ENCODE data around the gene KRTAP23-1. TPM values are rescaled to one million over a fixed set of nuclear protein-coding genes. Genes with fewer than 3 reads are reported as not detected.

The KRTAP23-1 gene
- not detected for polyA plus RNA-seq (ENCODE audit: insufficient read length in 4 of 4)

- DNase-seq (ENCODE audit: low read depth in 4 of 4, low spot score in 3 of 4): no peak
Observed at GRCh38 chr21:30348506-30348905, at the start of gene KRTAP23-1. Gene KRTAP23-1 (minus strand): TSS chr21:30348606. CDS start chr21:30348606, 0 bp downstream.

- DNase-seq (ENCODE audit: low read depth in 4 of 4, low spot score in 3 of 4): no peak
Observed at GRCh38 chr21:30395731-30396130, 47.3 kb upstream of the KRTAP23-1 start, which contains the start of gene KRTAP13-1. Gene KRTAP13-1 (plus strand): TSS chr21:30396031. CDS start chr21:30396087, 56 bp downstream.

GRCh38 chr21:30391492-30392025 is 43.2 kb upstream of the KRTAP23-1 start:
- no peak for DNase-seq (ENCODE audit: low read depth in 4 of 4, low spot score in 3 of 4)

- DNase-seq (ENCODE audit: low read depth in 4 of 4, low spot score in 3 of 4): no peak
Observed at GRCh38 chr21:30382201-30382600, 33.8 kb upstream of the KRTAP23-1 start.

GRCh38 chr21:30372139-30372770 is 23.8 kb upstream of the KRTAP23-1 start, which contains the start of gene KRTAP13-2:
Gene KRTAP13-2 (minus strand): TSS chr21:30372271. CDS start chr21:30372213, 58 bp downstream.
- no peak for DNase-seq (ENCODE audit: low read depth in 4 of 4, low spot score in 3 of 4)

- no peak for DNase-seq (ENCODE audit: low read depth in 4 of 4, low spot score in 3 of 4)
Observed at GRCh38 chr21:30355906-30356305, 7.5 kb upstream of the KRTAP23-1 start.

GRCh38 chr21:30354308-30355005 is 6.1 kb upstream of the KRTAP23-1 start:
- DNase-seq (ENCODE audit: low read depth in 4 of 4, low spot score in 3 of 4): no peak

- DNase-seq (ENCODE audit: low read depth in 4 of 4, low spot score in 3 of 4): no peak
Observed at GRCh38 chr21:30351534-30351933, 3.1 kb upstream of the KRTAP23-1 start.

GRCh38 chr21:30349572-30349971 is 1.2 kb upstream of the KRTAP23-1 start:
- no peak for DNase-seq (ENCODE audit: low read depth in 4 of 4, low spot score in 3 of 4)

- DNase-seq (ENCODE audit: low read depth in 4 of 4, low spot score in 3 of 4): no peak
Observed at GRCh38 chr21:30345014-30345413, 3.4 kb downstream of the KRTAP23-1 start.

GRCh38 chr21:30340714-30341573 is 7.5 kb downstream of the KRTAP23-1 start:
- DNase-seq (ENCODE audit: low read depth in 4 of 4, low spot score in 3 of 4): peak; percentile 12 to 27 (median 15)

GRCh38 chr21:30338717-30339116 is 9.7 kb downstream of the KRTAP23-1 start:
- no peak for DNase-seq (ENCODE audit: low read depth in 4 of 4, low spot score in 3 of 4)

GRCh38 chr21:30337772-30338171 is 10.6 kb downstream of the KRTAP23-1 start:
- no peak for DNase-seq (ENCODE audit: low read depth in 4 of 4, low spot score in 3 of 4)

GRCh38 chr21:30337276-30337744 is 11.1 kb downstream of the KRTAP23-1 start, which contains the start of gene KRTAP27-1:
Gene KRTAP27-1 (minus strand): TSS chr21:30337694. CDS start chr21:30337668, 26 bp downstream.
- DNase-seq (ENCODE audit: low read depth in 4 of 4, low spot score in 3 of 4): no peak

- no peak for DNase-seq (ENCODE audit: low read depth in 4 of 4, low spot score in 3 of 4)
Observed at GRCh38 chr21:30336596-30336995, 11.8 kb downstream of the KRTAP23-1 start.

- DNase-seq (ENCODE audit: low read depth in 4 of 4, low spot score in 3 of 4): no peak
Observed at GRCh38 chr21:30333736-30334135, 14.7 kb downstream of the KRTAP23-1 start.

- no peak for DNase-seq (ENCODE audit: low read depth in 4 of 4, low spot score in 3 of 4)
Observed at GRCh38 chr21:30332681-30333080, 15.7 kb downstream of the KRTAP23-1 start.

GRCh38 chr21:30329203-30329875 is 19.1 kb downstream of the KRTAP23-1 start:
- no peak for DNase-seq (ENCODE audit: low read depth in 4 of 4, low spot score in 3 of 4)

- DNase-seq (ENCODE audit: low read depth in 4 of 4, low spot score in 3 of 4): no peak
Observed at GRCh38 chr21:30326390-30326789, 22.0 kb downstream of the KRTAP23-1 start.

GRCh38 chr21:30320215-30320614 is 28.2 kb downstream of the KRTAP23-1 start, which contains the start of gene KRTAP26-1:
Gene KRTAP26-1 (minus strand): TSS chr21:30320315. CDS start chr21:30320035, 280 bp downstream.
- DNase-seq (ENCODE audit: low read depth in 4 of 4, low spot score in 3 of 4): no peak

Measured in right renal pelvis (tissue), 4 donors.